ENCODE data around the gene GPS1. TPM values are rescaled to one million over a fixed set of nuclear protein-coding genes. Genes with fewer than 3 reads are reported as not detected.

GPS1 gene
- polyA plus RNA-seq, 1 experiment = 131 TPM

- Histone ChIP-seq H3K36me3 (ENCODE audit: control insufficient read depth, insufficient read depth, low read length) (peaks cover 2% of the 10 kb centered on the region), H3K27me3 (ENCODE audit: control insufficient read depth, insufficient read depth, low read length) (no peaks in the 10 kb centered on the region), H3K4me3 (ENCODE audit: low read depth, low read length) (no peak overlapping the region)
- DNase-seq (ENCODE audit: low read depth) = no peak
- ChIA-PET POLR2A (interaction anchor here (0.5 kb wide), 1 partner anchor 14 kb away, joined by 4 read pairs; the partner anchor contains the start of genes CENPX and LRRC45), CTCF (interaction anchor here (1.4 to 2.1 kb wide), 2 partner anchors 11 to 49 kb away, joined by 4 to 12 read pairs; partner anchors contain the start of gene NOTUM)
- no peak for TF ChIP-seq CTCF (IDR thresholded peaks at IDR 0.05; ENCODE audit: insufficient read depth, low read depth, low read length)
Measured at GRCh38 chr17:82008941-82009405, 42.7 kb upstream of the GPS1 start.

- no peak for TF ChIP-seq CTCF (IDR thresholded peaks at IDR 0.05; ENCODE audit: insufficient read depth, low read depth, low read length)
- H3K36me3 ChIP-seq (ENCODE audit: control insufficient read depth, insufficient read depth, low read length) = peaks cover 2% of the 10 kb centered on the region
- DNase-seq (ENCODE audit: low read depth) = no peak
- no peak overlapping the region for H3K4me3 ChIP-seq (ENCODE audit: low read depth, low read length)
- ChIA-PET POLR2A (no interaction called here), CTCF (interaction anchor here (2.1 kb wide), 1 partner anchor 49 kb away, joined by 12 read pairs; the partner anchor contains the start of gene NOTUM)
- no peaks in the 10 kb centered on the region for H3K27me3 ChIP-seq (ENCODE audit: control insufficient read depth, insufficient read depth, low read length)
Measured at GRCh38 chr17:82009413-82009812, 42.3 kb upstream of the GPS1 start.

GRCh38 chr17:82010575-82011525 is 40.8 kb upstream of the GPS1 start:
- Histone ChIP-seq H3K36me3 (ENCODE audit: control insufficient read depth, insufficient read depth, low read length) (peaks cover 6% of the 10 kb centered on the region), H3K27me3 (ENCODE audit: control insufficient read depth, insufficient read depth, low read length) (no peaks in the 10 kb centered on the region), H3K4me3 (ENCODE audit: low read depth, low read length) (no peak overlapping the region)
- no peak for TF ChIP-seq CTCF (IDR thresholded peaks at IDR 0.05; ENCODE audit: insufficient read depth, low read depth, low read length)
- DNase-seq (ENCODE audit: low read depth) = no peak
- ChIA-PET CTCF (interaction anchor here (1.0 to 1.6 kb wide), 2 partner anchors 9 to 51 kb away, joined by 4 to 8 read pairs; no protein-coding TSS in a partner anchor), POLR2A (no interaction called here)

- ChIA-PET POLR2A (no interaction called here), CTCF (interaction anchor here (1.0 to 2.4 kb wide), 3 partner anchors 8 to 52 kb away, joined by 4 to 13 read pairs (median 8); partner anchors contain the start of genes CENPX and LRRC45)
- TF ChIP-seq CTCF (IDR thresholded peaks at IDR 0.05; ENCODE audit: insufficient read depth, low read depth, low read length) = no peak
- Histone ChIP-seq H3K36me3 (ENCODE audit: control insufficient read depth, insufficient read depth, low read length) (peaks cover 6% of the 10 kb centered on the region), H3K27me3 (ENCODE audit: control insufficient read depth, insufficient read depth, low read length) (no peaks in the 10 kb centered on the region), H3K4me3 (ENCODE audit: low read depth, low read length) (no peak overlapping the region)
- DNase-seq (ENCODE audit: low read depth) = no peak
Measured at GRCh38 chr17:82011617-82012187, 40.0 kb upstream of the GPS1 start.

- Histone ChIP-seq H3K4me3 (ENCODE audit: low read depth, low read length) (no peak overlapping the region), H3K36me3 (ENCODE audit: control insufficient read depth, insufficient read depth, low read length) (peaks cover 6% of the 10 kb centered on the region), H3K27me3 (ENCODE audit: control insufficient read depth, insufficient read depth, low read length) (no peaks in the 10 kb centered on the region)
- no peak for DNase-seq (ENCODE audit: low read depth)
- TF ChIP-seq CTCF (IDR thresholded peaks at IDR 0.05; ENCODE audit: insufficient read depth, low read depth, low read length) = no peak
- ChIA-PET CTCF (interaction anchor here (1.6 to 2.4 kb wide), 2 partner anchors 10 to 52 kb away, joined by 13 to 16 read pairs; partner anchors contain the start of genes CENPX, LRRC45 and NOTUM), POLR2A (no interaction called here)
Measured at GRCh38 chr17:82012261-82012639, 39.4 kb upstream of the GPS1 start.

Data from BJ (cell line).